ENCODE results near the gene SORT1. TPM values are rescaled to one million over a fixed set of nuclear protein-coding genes. Genes with fewer than 3 reads are reported as not detected.

Gene SORT1
- total and polyA plus RNA-seq, 2 of the 4 experiments (the other 2 are of a cell fraction), result 15.8 to 16.7 TPM

GRCh38 chr1:109385417-109385816 is 12.3 kb downstream of the SORT1 start:
- TF ChIP-seq CHD1 (IDR thresholded peaks at IDR 0.05; ENCODE audit: low read depth, low read length) (no peak), RAD21 (IDR thresholded peaks at IDR 0.05; ENCODE audit: low read length) (no peak), USF2 (IDR thresholded peaks at IDR 0.05; ENCODE audit: low read depth, low read length) (no peak), MXI1 (IDR thresholded peaks at IDR 0.05; ENCODE audit: borderline replicate concordance, low read depth, low read length) (no peak), FOS (IDR thresholded peaks at IDR 0.05; ENCODE audit: low read depth, low read length) (no peak), RCOR1 (IDR thresholded peaks at IDR 0.05; ENCODE audit: insufficient replicate concordance, low read length) (no peak), BHLHE40 (IDR thresholded peaks at IDR 0.05; ENCODE audit: low read depth, low read length) (no peak), MAZ (IDR thresholded peaks at IDR 0.05; ENCODE audit: borderline replicate concordance, low read depth, low read length) (no peak), RFX5 (IDR thresholded peaks at IDR 0.05; ENCODE audit: low read depth, low read length) (no peak), CTCF (conservative IDR thresholded peaks at IDR 0.05; ENCODE audit: low read depth, low read length) (no peak), ELK1 (IDR thresholded peaks at IDR 0.05; ENCODE audit: borderline replicate concordance, low read depth, low read length) (no peak), MAFK (IDR thresholded peaks at IDR 0.05; ENCODE audit: low read depth, low read length) (no peak), CEBPB (IDR thresholded peaks at IDR 0.05; ENCODE audit: low read depth, low read length) (no peak), POLR2A (IDR thresholded peaks at IDR 0.05; ENCODE audit: low read depth, low read length) (no peak)
- H2AK9ac ChIP-seq (replicated peaks; ENCODE audit: low read depth, low read length, poor library complexity), result no peak overlapping the region
- H3K27me3 ChIP-seq (ENCODE audit: control insufficient read depth, insufficient read depth, low read length), result no peaks in the 10 kb centered on the region
- H4K5ac ChIP-seq (ENCODE audit: low read depth, low read length), result no peak overlapping the region
- no peak overlapping the region for H2AK5ac ChIP-seq (ENCODE audit: low read depth, low read length)
- no peak overlapping the region for H2AFZ ChIP-seq (replicated peaks; ENCODE audit: low read length, poor library complexity)
- H4K20me1 ChIP-seq (ENCODE audit: insufficient read depth, low read length), result no peaks in the 10 kb centered on the region
- H2BK120ac ChIP-seq (ENCODE audit: low read depth, low read length), result no peak overlapping the region
- intact Hi-C loops (cut with micrococcal nuclease) (no loop called here), in situ Hi-C loops (cut with MboI; ENCODE audit: low sequenced_read_pairs) (no loop called here), dilution Hi-C loops (cut with HindIII; ENCODE audit: low sequenced_read_pairs, unreplicated experiment) (no loop called here)
- no peak overlapping the region for H2BK15ac ChIP-seq (ENCODE audit: low read depth, low read length)
- H3K9me3 ChIP-seq (ENCODE audit: control insufficient read depth, insufficient read depth, low read length), result peaks cover 2% of the 10 kb centered on the region; the same call in 1 of the 2 replicates
- no peak overlapping the region for H3K18ac ChIP-seq (ENCODE audit: low read depth, low read length)
- no TSS peak for BruUV-seq (replicated peaks)
- H3K9ac ChIP-seq (ENCODE audit: low read depth, low read length), result no peak overlapping the region
- no peak overlapping the region for H4K8ac ChIP-seq (ENCODE audit: low read depth in 2 of 2, low read length in 2 of 2)
- no peak for ATAC-seq (ENCODE audit: low read depth)
- H4K91ac ChIP-seq (ENCODE audit: insufficient read depth, low read depth, low read length), result no peak overlapping the region
- DNase-seq, result no peak
- no peak overlapping the region for H3K4me2 ChIP-seq (ENCODE audit: low read depth, low read length)
- no peak overlapping the region for H3K56ac ChIP-seq (ENCODE audit: extremely low read depth, insufficient read depth, low read length)
- H3K14ac ChIP-seq (replicated peaks; ENCODE audit: low read depth, low read length), result no peak overlapping the region
- ChIA-PET POLR2A (ENCODE audit: unreplicated experiment) (no interaction called here), CTCF (no interaction called here)
- no peaks in the 10 kb centered on the region for H3K36me3 ChIP-seq (ENCODE audit: control insufficient read depth, insufficient read depth, low read length)
- peaks cover 21 to 82% of the 10 kb centered on the region in 2 experiments for H3K79me1 ChIP-seq (ENCODE audit: low read depth in 1 of 2, low read length in 2 of 2)
- H2BK5ac ChIP-seq (ENCODE audit: low read depth, low read length, poor library complexity, severe bottlenecking), result no peak overlapping the region
- no CpG with 5 or more reads among the region's 2 CpGs for WGBS, 2 experiments (ENCODE audit: extremely low coverage in 2 of 2, insufficient read length in 1 of 2)
- no peak overlapping the region for H3K4ac ChIP-seq (ENCODE audit: low read depth, low read length)
- no peak overlapping the region for H3K23ac ChIP-seq (ENCODE audit: low read depth, low read length)
- no peak overlapping the region; the same call in 1 of the 2 replicates for H2BK20ac ChIP-seq (ENCODE audit: low read depth, low read length)
- H3K4me3 ChIP-seq (ENCODE audit: insufficient read depth, low read depth, low read length), result no peak overlapping the region
- peaks cover 18% of the 10 kb centered on the region for H3K4me1 ChIP-seq (ENCODE audit: control insufficient read depth, insufficient read depth, low read length)
- H3K27ac ChIP-seq (ENCODE audit: insufficient read depth, low read length), result no peak overlapping the region
- H3K9me1 ChIP-seq (ENCODE audit: insufficient read depth, low read length), result peaks cover 13% of the 10 kb centered on the region
